HCT116 (cell line): Measurements from ENCODE around the gene SYT3. TPM values are rescaled to one million over a fixed set of nuclear protein-coding genes. Genes with fewer than 3 reads are reported as not detected.

Experiments
- ATAC-seq: fragments of 200-7000 bp; cut with Tn5 transposase; 2 replicates; pipeline ENCODE4 v1.9.1; 2020; ENCODE audit warnings: mild to moderate bottlenecking, moderate library complexity
- BruUV-seq: library from RNA; stranded (reverse); fragments of 400-500 nt; replicated peaks from 2 replicates; lab custom pipeline; 2021; lab: Mats Ljungman, UMichigan
- CTCF ChIA-PET: fragments of 300-600 bp; sonication (Branson Sonifier 250); formaldehyde crosslinking; loops from one replicate; lab custom pipeline; 2021; ENCODE audit warnings: antibody characterized with exemption; lab: Charles Lee
- POLR2A ChIA-PET: fragments of 300-600, 350-600 bp; sonication (Branson Sonifier 250); formaldehyde crosslinking; loops from one replicate; lab custom pipeline; 2021; ENCODE audit warnings: antibody characterized with exemption; lab: Charles Lee
- RAD21 ChIA-PET, 2 experiments: fragments of 300-600 bp; sonication (Branson Sonifier 250); formaldehyde crosslinking; loops; one replicate each; lab custom pipeline; 2023; ENCODE audit warnings: low total read pairs in 2 of 2; ENCODE audit not compliant: uncharacterized antibody in 2 of 2, unreplicated experiment in 2 of 2, low non-redundant PET in 1 of 2; lab: Charles Lee
- DNase-seq: peaks from one replicate; pipeline ENCODE4 v3.0.0-alpha.2; 2010; ENCODE audit warnings: low read depth, low spot score
- H2AFZ ChIP-seq: fragments of 200-600 bp; shearing (Covaris generic), sonication (generic); 2 replicates; pipeline ENCODE4 v1.6.1; 2017; ENCODE audit warnings: low read depth, mixed run types, mixed read lengths, antibody characterized with exemption, low read length; ENCODE audit not compliant: poor library complexity, severe bottlenecking
- H3K27ac ChIP-seq: 2 replicates; pipeline ENCODE4 v1.5.1; 2012; ENCODE audit warnings: low read depth, low read length
- H3K27me3 ChIP-seq: fragments of 200-600 bp; sonication (generic); 2 replicates; pipeline ENCODE4 v1.6.1; 2016; ENCODE audit warnings: mixed run types, low read length, mixed read lengths; ENCODE audit not compliant: insufficient read depth
- H3K36me3 ChIP-seq, 2 experiments: fragments of 200-500 bp in 1 of 2; fragments of 200-600 bp in 1 of 2; sonication (Bioruptor generic) in 1 of 2; sonication (generic) in 1 of 2; 2 replicates each; pipeline versions ENCODE4 v1.5.1 to v1.6.1; 2014 to 2016; ENCODE audit warnings: low read length in 2 of 2, inconsistent platforms in 1 of 2, mixed read lengths in 1 of 2, mixed run types in 1 of 2; ENCODE audit not compliant: insufficient read depth in 2 of 2, control insufficient read depth in 1 of 2
- H3K4me1 ChIP-seq, 2 experiments: fragments of 200-600 bp in 1 of 2; sonication (generic) in 1 of 2; 2 replicates each; pipeline versions ENCODE4 v1.5.1 to v1.6.1; 2012 to 2017; ENCODE audit warnings: low read length in 2 of 2, inconsistent platforms in 1 of 2, mild to moderate bottlenecking in 1 of 2, mixed read lengths in 1 of 2, mixed run types in 1 of 2, moderate library complexity in 1 of 2; ENCODE audit not compliant: insufficient read depth in 2 of 2, control insufficient read depth in 1 of 2
- H3K4me2 ChIP-seq: fragments of 200-600 bp; sonication (generic); 2 replicates; pipeline ENCODE4 v1.6.1; 2017; ENCODE audit warnings: mixed run types, low read length, mixed read lengths
- H3K4me3 ChIP-seq, 2 experiments: fragments of 200-600 bp in 1 of 2; sonication (generic) in 1 of 2; replicated peaks in 1 of 2; 2 replicates each; pipeline ENCODE4 v1.5.1; 2011 to 2016; ENCODE audit warnings: low read length in 2 of 2, control low read depth in 1 of 2, low read depth in 1 of 2, mild to moderate bottlenecking in 1 of 2, mixed read lengths in 1 of 2, mixed run types in 1 of 2
- H3K79me2 ChIP-seq: fragments of 200-600 bp; sonication (generic); 2 replicates; pipeline ENCODE4 v1.6.1; 2017; ENCODE audit warnings: mild to moderate bottlenecking, mixed run types, low read length, moderate library complexity, mixed read lengths; ENCODE audit not compliant: insufficient read depth
- H3K9ac ChIP-seq: fragments of 200-600 bp; sonication (generic); 2 replicates; pipeline ENCODE4 v1.6.1; 2016; ENCODE audit warnings: low read length, mixed read lengths
- H3K9me2 ChIP-seq: fragments of 200-600 bp; sonication (generic), shearing (Covaris generic); 2 replicates; pipeline ENCODE4 v1.6.1; 2017; ENCODE audit warnings: mixed run types, mild to moderate bottlenecking, moderate library complexity; ENCODE audit not compliant: insufficient read depth
- H3K9me3 ChIP-seq, 2 experiments: fragments of 200-500 bp in 1 of 2; fragments of 200-600 bp in 1 of 2; sonication (Bioruptor generic) in 1 of 2; sonication (generic) in 1 of 2; 2 replicates each; pipeline ENCODE4 v1.6.1; 2014 to 2017; ENCODE audit warnings: low read length in 2 of 2, mixed read lengths in 2 of 2, inconsistent platforms in 1 of 2, low read depth in 1 of 2, mild to moderate bottlenecking in 1 of 2, mixed run types in 1 of 2, moderate library complexity in 1 of 2; ENCODE audit not compliant: control insufficient read depth in 1 of 2, insufficient read depth in 1 of 2
- H4K20me1 ChIP-seq: fragments of 200-600 bp; sonication (generic), shearing (Covaris generic); 2 replicates; pipeline ENCODE4 v1.6.1; 2017; ENCODE audit warnings: mixed run types, mild to moderate bottlenecking, moderate library complexity; ENCODE audit not compliant: insufficient read depth
- ATF3 ChIP-seq: IDR thresholded peaks from 2 replicates; pipeline ENCODE4 v1.6.1; 2012
- FOSL1 ChIP-seq: IDR thresholded peaks from 2 replicates; pipeline ENCODE4 v1.6.1; 2012; ENCODE audit warnings: low read depth
- JUND ChIP-seq: IDR thresholded peaks from 2 replicates; pipeline ENCODE4 v1.6.1; 2012
- SIN3A ChIP-seq: IDR thresholded peaks from 2 replicates; pipeline ENCODE4 v1.6.1; 2012; ENCODE audit warnings: low read depth
- TCF7L2 ChIP-seq: IDR thresholded peaks from 2 replicates; pipeline ENCODE4 v1.7.0; 2011; ENCODE audit warnings: borderline replicate concordance, inconsistent platforms; ENCODE audit not compliant: insufficient read depth, insufficient read length; ENCODE audit errors: extremely low read depth
- YY1 ChIP-seq: IDR thresholded peaks from 2 replicates; pipeline ENCODE4 v1.6.1; 2011; ENCODE audit warnings: low read length, low read depth, moderate library complexity, mild to moderate bottlenecking; ENCODE audit not compliant: insufficient replicate concordance; ENCODE audit errors: extremely low read depth
- intact Hi-C: fragments of 100-400 bp; cut with micrococcal nuclease; formaldehyde crosslinking; loops from 2 replicates; pipeline ENCODE4 v1.10.0; 2022
- total RNA-seq: library from RNA; stranded (reverse); gene quantifications from one replicate; pipeline ENCODE4 v1.2.1, GENCODE V29; 2021; ENCODE audit not compliant: unreplicated experiment
- TF ChIP-seq, protein P1 (sequence below): IDR thresholded peaks from 2 replicates; pipeline ENCODE4 v1.6.1; 2012; ENCODE audit warnings: low read depth

SYT3 gene
- total RNA-seq, 1 experiment from 2014 or later, result 4.6 TPM

DNA sequence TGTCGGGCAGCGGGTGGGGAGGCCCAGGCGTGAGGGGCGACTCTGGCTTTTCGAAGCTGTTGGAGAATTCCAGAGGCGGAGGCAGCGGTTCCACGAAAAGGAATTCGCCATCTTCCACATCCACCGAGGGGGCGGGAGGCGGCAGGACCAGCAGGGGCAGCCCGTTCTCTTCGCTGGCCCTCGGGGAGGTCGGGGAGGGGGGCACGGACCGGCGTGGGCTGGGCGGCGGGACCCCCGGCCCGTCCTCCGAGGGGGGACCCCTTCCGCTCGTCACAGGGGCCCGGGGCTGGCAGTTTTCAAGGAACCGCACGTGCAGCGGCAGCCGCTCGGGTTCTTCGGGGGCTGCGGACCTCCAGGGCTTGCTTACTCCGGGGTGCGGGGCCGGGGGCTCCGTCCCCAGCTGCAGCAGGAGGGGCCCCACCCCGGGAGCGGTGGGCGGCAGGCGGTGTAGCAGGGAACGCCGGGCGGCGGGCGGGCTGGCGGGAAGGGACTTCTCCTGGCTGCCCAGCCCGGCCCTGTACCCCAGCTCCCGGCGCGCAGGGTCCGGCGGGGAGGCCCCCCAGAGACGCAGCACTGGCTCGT is 27.6 kb upstream of the SYT3 start (continued):
- TF ChIP-seq, protein P1, sequence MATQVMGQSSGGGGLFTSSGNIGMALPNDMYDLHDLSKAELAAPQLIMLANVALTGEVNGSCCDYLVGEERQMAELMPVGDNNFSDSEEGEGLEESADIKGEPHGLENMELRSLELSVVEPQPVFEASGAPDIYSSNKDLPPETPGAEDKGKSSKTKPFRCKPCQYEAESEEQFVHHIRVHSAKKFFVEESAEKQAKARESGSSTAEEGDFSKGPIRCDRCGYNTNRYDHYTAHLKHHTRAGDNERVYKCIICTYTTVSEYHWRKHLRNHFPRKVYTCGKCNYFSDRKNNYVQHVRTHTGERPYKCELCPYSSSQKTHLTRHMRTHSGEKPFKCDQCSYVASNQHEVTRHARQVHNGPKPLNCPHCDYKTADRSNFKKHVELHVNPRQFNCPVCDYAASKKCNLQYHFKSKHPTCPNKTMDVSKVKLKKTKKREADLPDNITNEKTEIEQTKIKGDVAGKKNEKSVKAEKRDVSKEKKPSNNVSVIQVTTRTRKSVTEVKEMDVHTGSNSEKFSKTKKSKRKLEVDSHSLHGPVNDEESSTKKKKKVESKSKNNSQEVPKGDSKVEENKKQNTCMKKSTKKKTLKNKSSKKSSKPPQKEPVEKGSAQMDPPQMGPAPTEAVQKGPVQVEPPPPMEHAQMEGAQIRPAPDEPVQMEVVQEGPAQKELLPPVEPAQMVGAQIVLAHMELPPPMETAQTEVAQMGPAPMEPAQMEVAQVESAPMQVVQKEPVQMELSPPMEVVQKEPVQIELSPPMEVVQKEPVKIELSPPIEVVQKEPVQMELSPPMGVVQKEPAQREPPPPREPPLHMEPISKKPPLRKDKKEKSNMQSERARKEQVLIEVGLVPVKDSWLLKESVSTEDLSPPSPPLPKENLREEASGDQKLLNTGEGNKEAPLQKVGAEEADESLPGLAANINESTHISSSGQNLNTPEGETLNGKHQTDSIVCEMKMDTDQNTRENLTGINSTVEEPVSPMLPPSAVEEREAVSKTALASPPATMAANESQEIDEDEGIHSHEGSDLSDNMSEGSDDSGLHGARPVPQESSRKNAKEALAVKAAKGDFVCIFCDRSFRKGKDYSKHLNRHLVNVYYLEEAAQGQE, result no peak
- TF ChIP-seq SIN3A (no peak), ATF3 (no peak), TCF7L2 (no peak), JUND (no peak), YY1 (no peak), FOSL1 (no peak)
- TF ChIP-seq, all 23 proteins: peak for 0

DNA sequence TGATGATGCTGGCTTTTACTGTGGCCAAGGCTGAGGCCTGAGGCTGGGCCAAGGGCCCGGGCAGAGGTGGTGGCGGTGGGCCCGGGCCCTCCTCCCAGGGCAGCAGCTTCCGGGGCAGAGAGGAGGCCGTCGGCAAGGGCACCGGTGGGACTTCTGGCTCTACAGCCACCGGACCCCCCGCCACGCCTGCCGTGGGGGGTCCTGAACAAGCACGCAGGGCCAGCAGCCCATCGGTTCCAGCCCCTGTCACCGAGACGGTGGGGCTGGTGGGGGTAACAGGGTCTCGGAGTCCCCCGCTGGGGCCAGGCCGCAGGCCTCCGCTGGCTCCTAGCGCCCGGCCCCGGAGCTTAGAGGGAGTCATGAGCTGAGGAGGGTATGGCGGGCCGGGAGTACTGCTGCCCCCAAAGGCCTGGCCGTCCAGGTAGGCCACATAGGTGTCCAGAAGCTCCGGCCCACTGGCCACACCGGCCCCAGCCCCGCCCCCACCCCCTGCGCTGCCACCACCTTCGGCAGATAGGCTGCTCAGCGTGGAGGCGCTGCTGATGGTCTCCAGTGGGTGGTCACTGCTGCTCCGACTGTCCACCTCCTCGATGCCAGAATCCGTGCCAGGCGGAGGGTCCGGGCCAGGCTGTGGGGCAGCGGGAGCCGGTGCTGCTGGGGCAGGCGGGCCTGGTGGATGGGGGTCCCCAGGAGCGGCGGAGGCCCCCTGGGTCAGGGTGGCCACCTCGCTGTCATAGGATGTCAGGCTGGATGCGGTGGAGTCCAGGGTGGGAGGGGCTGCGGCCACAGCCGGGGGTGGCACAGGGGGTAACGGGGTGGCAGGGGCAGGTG is 26.9 kb upstream of the SYT3 start:
- no peak overlapping the region for H2AFZ ChIP-seq
- no peak for DNase-seq
- H3K36me3 ChIP-seq, result no peaks in the 10 kb centered on the region
- H3K79me2 ChIP-seq, result no peaks in the 10 kb centered on the region
- no peaks in the 10 kb centered on the region for H4K20me1 ChIP-seq
- no peak for TF ChIP-seq FOSL1
- no peaks in the 10 kb centered on the region for H3K27me3 ChIP-seq
- H3K4me3 ChIP-seq, result no peak overlapping the region
- no peak overlapping the region for H3K27ac ChIP-seq
- ChIA-PET RAD21 (no interaction called here), CTCF (interaction anchor here (0.9 kb wide), 1 partner anchor 37 kb away, joined by 3 read pairs; no protein-coding TSS in a partner anchor), POLR2A (no interaction called here)
- no peak overlapping the region for H3K4me2 ChIP-seq
- no peak for ATAC-seq
- intact Hi-C loops, result no loop called here
- H3K9me3 ChIP-seq, result no peaks in the 10 kb centered on the region
- H3K9ac ChIP-seq, result no peak overlapping the region
- H3K4me1 ChIP-seq, result peaks cover 0 to 9% of the 10 kb centered on the region in 2 experiments; a peak in 2 of 4 replicates
- BruUV-seq, result no TSS peak
- H3K9me2 ChIP-seq, result no peaks in the 10 kb centered on the region
